Measurements from ENCODE around the gene TMPRSS3. TPM values are rescaled to one million over a fixed set of nuclear protein-coding genes. Genes with fewer than 3 reads are reported as not detected.

The TMPRSS3 gene
- total RNA-seq, 2 experiments from 2014 or later, result 22.3 to 27.4 TPM

GRCh38 chr21:42356046-42356445 lies 39.8 kb downstream of the TMPRSS3 start:
- no peak for DNase-seq
- H3K4me3 Mint-ChIP-seq, result no peak overlapping the region
- peaks cover 7% of the 10 kb centered on the region for H3K9me3 Mint-ChIP-seq (ENCODE audit: low read depth)
- H3K36me3 Mint-ChIP-seq, result peaks cover 1% of the 10 kb centered on the region
- no peaks in the 10 kb centered on the region for H3K4me1 Mint-ChIP-seq
- ATAC-seq, result no peak
- CTCF ChIA-PET, result no interaction called here
- H3K27me3 Mint-ChIP-seq, result peaks cover 3% of the 10 kb centered on the region
- H3K27ac Mint-ChIP-seq, result no peak overlapping the region

GRCh38 chr21:42353623-42354022 lies 42.2 kb downstream of the TMPRSS3 start:
- H3K27ac Mint-ChIP-seq, result no peak overlapping the region
- H3K4me3 Mint-ChIP-seq, result no peak overlapping the region
- H3K9me3 Mint-ChIP-seq (ENCODE audit: low read depth), result peaks cover 7% of the 10 kb centered on the region
- H3K36me3 Mint-ChIP-seq, result no peaks in the 10 kb centered on the region
- DNase-seq (no peak), ATAC-seq (no peak)
- H3K4me1 Mint-ChIP-seq, result no peaks in the 10 kb centered on the region
- H3K27me3 Mint-ChIP-seq, result peaks cover 3% of the 10 kb centered on the region
- CTCF ChIA-PET, result no interaction called here

- H3K9me3 Mint-ChIP-seq (ENCODE audit: low read depth), result peaks cover 7% of the 10 kb centered on the region
- no peak overlapping the region for H3K27ac Mint-ChIP-seq
- no peaks in the 10 kb centered on the region for H3K36me3 Mint-ChIP-seq
- peaks cover 3% of the 10 kb centered on the region for H3K27me3 Mint-ChIP-seq
- CTCF ChIA-PET, result no interaction called here
- ATAC-seq, result no peak
- DNase-seq, result no peak
- H3K4me3 Mint-ChIP-seq, result no peak overlapping the region
- H3K4me1 Mint-ChIP-seq, result no peaks in the 10 kb centered on the region
These were observed 43.3 kb downstream of the TMPRSS3 start for GRCh38 chr21:42352441-42353095.

- DNase-seq, result no peak
- H3K36me3 Mint-ChIP-seq, result no peaks in the 10 kb centered on the region
- CTCF ChIA-PET, result no interaction called here
- no peak overlapping the region for H3K27ac Mint-ChIP-seq
- H3K9me3 Mint-ChIP-seq (ENCODE audit: low read depth), result peaks cover 5% of the 10 kb centered on the region
- no peaks in the 10 kb centered on the region for H3K4me1 Mint-ChIP-seq
- no peak for ATAC-seq
- no peak overlapping the region for H3K4me3 Mint-ChIP-seq
- peaks cover 3% of the 10 kb centered on the region for H3K27me3 Mint-ChIP-seq
These were observed 44.0 kb downstream of the TMPRSS3 start for GRCh38 chr21:42351626-42352440.

- CTCF ChIA-PET, result no interaction called here
- peaks cover 3% of the 10 kb centered on the region for H3K27me3 Mint-ChIP-seq
- H3K9me3 Mint-ChIP-seq (ENCODE audit: low read depth), result peaks cover 5% of the 10 kb centered on the region
- no peak within 1 kb of the TSS for H3K27ac Mint-ChIP-seq
- no peaks in the 10 kb centered on the region for H3K4me1 Mint-ChIP-seq
- no peak for DNase-seq
- H3K4me3 Mint-ChIP-seq, result no peak within 1 kb of the TSS
- no peak for ATAC-seq
- no peaks in the 10 kb centered on the region for H3K36me3 Mint-ChIP-seq
These were observed 44.9 kb downstream of the TMPRSS3 start, which contains the start of gene TFF2 for GRCh38 chr21:42350927-42351426. Gene TFF2 (minus strand): TSS chr21:42350994. CDS start chr21:42350957, 37 bp downstream.

- CTCF ChIA-PET, result no interaction called here
- no peak overlapping the region for H3K27ac Mint-ChIP-seq
- H3K27me3 Mint-ChIP-seq, result no peaks in the 10 kb centered on the region
- peaks cover 5% of the 10 kb centered on the region for H3K9me3 Mint-ChIP-seq (ENCODE audit: low read depth)
- DNase-seq, result no peak
- no peaks in the 10 kb centered on the region for H3K4me1 Mint-ChIP-seq
- H3K36me3 Mint-ChIP-seq, result no peaks in the 10 kb centered on the region
- H3K4me3 Mint-ChIP-seq, result no peak overlapping the region
- ATAC-seq, result no peak
These were observed 45.4 kb downstream of the TMPRSS3 start for GRCh38 chr21:42350318-42350910.

GRCh38 chr21:42349420-42350317 lies 46.2 kb downstream of the TMPRSS3 start:
- no peaks in the 10 kb centered on the region for H3K27me3 Mint-ChIP-seq
- H3K36me3 Mint-ChIP-seq, result no peaks in the 10 kb centered on the region
- CTCF ChIA-PET, result interaction anchor here (1.0 to 1.1 kb wide), 2 partner anchors 12 to 43 kb away, joined by 3 read pairs; no protein-coding TSS in a partner anchor
- no peak overlapping the region for H3K27ac Mint-ChIP-seq
- no peak for ATAC-seq
- H3K4me3 Mint-ChIP-seq, result no peak overlapping the region
- peaks cover 2% of the 10 kb centered on the region for H3K9me3 Mint-ChIP-seq (ENCODE audit: low read depth)
- no peak for DNase-seq
- no peaks in the 10 kb centered on the region for H3K4me1 Mint-ChIP-seq

- Mint-ChIP-seq H3K27ac (no peak overlapping the region), H3K36me3 (no peaks in the 10 kb centered on the region), H3K27me3 (no peaks in the 10 kb centered on the region), H3K9me3 (ENCODE audit: low read depth) (no peaks in the 10 kb centered on the region), H3K4me1 (no peaks in the 10 kb centered on the region), H3K4me3 (no peak overlapping the region)
- ATAC-seq (no peak), DNase-seq (no peak)
- CTCF ChIA-PET, result interaction anchor here (1.0 to 1.1 kb wide), 2 partner anchors 11 to 44 kb away, joined by 3 read pairs; no protein-coding TSS in a partner anchor
These were observed 47.1 kb downstream of the TMPRSS3 start for GRCh38 chr21:42348762-42349161.

GRCh38 chr21:42347601-42348327 lies 48.1 kb downstream of the TMPRSS3 start:
- no peak for DNase-seq
- Mint-ChIP-seq H3K27me3 (no peaks in the 10 kb centered on the region), H3K27ac (no peak overlapping the region), H3K4me3 (no peak overlapping the region), H3K4me1 (no peaks in the 10 kb centered on the region), H3K36me3 (no peaks in the 10 kb centered on the region), H3K9me3 (ENCODE audit: low read depth) (no peaks in the 10 kb centered on the region)
- ATAC-seq, result no peak
- CTCF ChIA-PET, result interaction anchor here (2.5 kb wide), 1 partner anchor 10 kb away, joined by 7 read pairs; no protein-coding TSS in a partner anchor

- Mint-ChIP-seq H3K4me3 (no peak overlapping the region), H3K27me3 (no peaks in the 10 kb centered on the region), H3K36me3 (no peaks in the 10 kb centered on the region), H3K27ac (no peak overlapping the region), H3K4me1 (no peaks in the 10 kb centered on the region), H3K9me3 (ENCODE audit: low read depth) (no peaks in the 10 kb centered on the region)
- DNase-seq, result peak; percentile 25
- CTCF ChIA-PET, result interaction anchor here (2.5 kb wide), 1 partner anchor 9 kb away, joined by 7 read pairs; no protein-coding TSS in a partner anchor
- no peak for ATAC-seq
These were observed 48.8 kb downstream of the TMPRSS3 start for GRCh38 chr21:42346866-42347600.

GRCh38 chr21:42346441-42346840 lies 49.4 kb downstream of the TMPRSS3 start:
- CTCF ChIA-PET, result interaction anchor here (2.5 kb wide), 1 partner anchor 8 kb away, joined by 7 read pairs; no protein-coding TSS in a partner anchor
- Mint-ChIP-seq H3K27ac (no peak overlapping the region), H3K27me3 (no peaks in the 10 kb centered on the region), H3K4me1 (no peaks in the 10 kb centered on the region), H3K36me3 (no peaks in the 10 kb centered on the region), H3K4me3 (no peak overlapping the region), H3K9me3 (ENCODE audit: low read depth) (no peaks in the 10 kb centered on the region)
- DNase-seq (peak; percentile 32), ATAC-seq (no peak)

- no peak overlapping the region for H3K27ac Mint-ChIP-seq
- H3K36me3 Mint-ChIP-seq, result no peaks in the 10 kb centered on the region
- DNase-seq (no peak), ATAC-seq (no peak)
- CTCF ChIA-PET, result no interaction called here
- H3K27me3 Mint-ChIP-seq, result no peaks in the 10 kb centered on the region
- peaks cover 6% of the 10 kb centered on the region for H3K4me1 Mint-ChIP-seq
- no peaks in the 10 kb centered on the region for H3K9me3 Mint-ChIP-seq (ENCODE audit: low read depth)
- no peak overlapping the region for H3K4me3 Mint-ChIP-seq
These were observed 51.2 kb downstream of the TMPRSS3 start for GRCh38 chr21:42344631-42345030.
